H9 (cell line): ENCODE data around the gene SPR. TPM values are rescaled to one million over a fixed set of nuclear protein-coding genes. Genes with fewer than 3 reads are reported as not detected.

ENCODE experiments used
- DNase-seq: peaks from one replicate; pipeline ENCODE4 v3.0.0-alpha.2; 2017
- H2AFZ ChIP-seq: one replicate; pipeline ENCODE4 v1.6.1; 2013; ENCODE audit warnings: mild to moderate bottlenecking, low read length, control low read depth, moderate library complexity
- H2AK5ac ChIP-seq: 2 replicates; pipeline ENCODE4 v1.6.1; 2013; ENCODE audit warnings: low read length, control low read depth, mixed read lengths; ENCODE audit not compliant: insufficient read length
- H2BK120ac ChIP-seq: one replicate; pipeline ENCODE4 v1.6.1; 2013; ENCODE audit warnings: low read depth, mild to moderate bottlenecking, low read length, control low read depth, inconsistent platforms; ENCODE audit not compliant: poor library complexity, severe bottlenecking
- H2BK12ac ChIP-seq: 2 replicates; pipeline ENCODE4 v1.6.1; 2013; ENCODE audit warnings: low read length, control low read depth, mixed read lengths, low read depth; ENCODE audit not compliant: insufficient read length
- H2BK15ac ChIP-seq: 2 replicates; pipeline ENCODE4 v1.6.1; 2013; ENCODE audit warnings: low read depth, low read length, control low read depth
- H2BK20ac ChIP-seq: one replicate; pipeline ENCODE4 v1.6.1; 2013; ENCODE audit warnings: low read depth, mild to moderate bottlenecking, low read length, control low read depth, inconsistent platforms; ENCODE audit not compliant: poor library complexity, severe bottlenecking
- H2BK5ac ChIP-seq: 2 replicates; pipeline ENCODE4 v1.6.1; 2013; ENCODE audit warnings: low read length, control low read depth, mixed read lengths; ENCODE audit not compliant: insufficient read length
- H3K14ac ChIP-seq: 2 replicates; pipeline ENCODE4 v1.6.1; 2013; ENCODE audit warnings: low read length, control low read depth; ENCODE audit not compliant: insufficient read depth
- H3K18ac ChIP-seq: 2 replicates; pipeline ENCODE4 v1.6.1; 2013; ENCODE audit warnings: low read depth, mild to moderate bottlenecking, mixed read lengths, low read length, control low read depth; ENCODE audit not compliant: insufficient read length
- H3K23ac ChIP-seq: 2 replicates; pipeline ENCODE4 v1.6.1; 2013; ENCODE audit warnings: low read length, control low read depth, mixed read lengths, low read depth; ENCODE audit not compliant: insufficient read length
- H3K23me2 ChIP-seq: 2 replicates; pipeline ENCODE4 v1.6.1; 2013; ENCODE audit warnings: low read depth, mild to moderate bottlenecking, mixed read lengths, low read length, control low read depth; ENCODE audit not compliant: insufficient read length, poor library complexity, severe bottlenecking
- H3K27ac ChIP-seq: 2 replicates; pipeline ENCODE4 v1.5.1; 2013; ENCODE audit warnings: low read length, control low read depth, mixed read lengths, low read depth; ENCODE audit not compliant: insufficient read length
- H3K27me3 ChIP-seq: 2 replicates; pipeline ENCODE4 v1.6.1; 2013; ENCODE audit warnings: low read length, control low read depth, inconsistent platforms; ENCODE audit not compliant: insufficient read depth
- H3K4ac ChIP-seq: 2 replicates; pipeline ENCODE4 v1.6.1; 2013; ENCODE audit warnings: low read depth, mild to moderate bottlenecking, control low read depth, inconsistent platforms, low read length, moderate library complexity
- H3K4me1 ChIP-seq: 2 replicates; pipeline ENCODE4 v1.6.1; 2013; ENCODE audit warnings: low read length, control low read depth, inconsistent platforms; ENCODE audit not compliant: insufficient read depth
- H3K4me2 ChIP-seq: 2 replicates; pipeline ENCODE4 v1.6.1; 2013; ENCODE audit warnings: low read length, control low read depth, mixed read lengths; ENCODE audit not compliant: insufficient read length, insufficient read depth
- H3K56ac ChIP-seq: 2 replicates; pipeline ENCODE4 v1.6.1; 2013; ENCODE audit warnings: low read depth, mild to moderate bottlenecking, mixed read lengths, low read length, control low read depth; ENCODE audit not compliant: insufficient read length
- H3K79me1 ChIP-seq: 2 replicates; pipeline ENCODE4 v1.6.1; 2013; ENCODE audit warnings: low read depth, mild to moderate bottlenecking, moderate library complexity, low read length, control low read depth, inconsistent platforms; ENCODE audit not compliant: insufficient read depth, poor library complexity, severe bottlenecking
- H3K79me2 ChIP-seq: 2 replicates; pipeline ENCODE4 v1.6.1; 2013; ENCODE audit warnings: low read length, control low read depth, inconsistent platforms; ENCODE audit not compliant: insufficient read depth
- H3K9ac ChIP-seq: 2 replicates; pipeline ENCODE4 v1.6.1; 2013; ENCODE audit warnings: low read length, control low read depth, mixed read lengths; ENCODE audit not compliant: insufficient read length; ENCODE audit errors: extremely low read depth
- H3K9me3 ChIP-seq: one replicate; pipeline ENCODE4 v1.6.1; 2013; ENCODE audit warnings: low read depth, low read length, inconsistent platforms; ENCODE audit not compliant: control insufficient read depth
- H3T11ph ChIP-seq: one replicate; pipeline ENCODE4 v1.6.1; 2013; ENCODE audit warnings: mild to moderate bottlenecking, low read length, control low read depth, inconsistent platforms
- H4K20me1 ChIP-seq: one replicate; pipeline ENCODE4 v1.6.1; 2013; ENCODE audit not compliant: control insufficient read depth, insufficient read length, insufficient read depth
- H4K5ac ChIP-seq: 2 replicates; pipeline ENCODE4 v1.6.1; 2013; ENCODE audit warnings: low read depth, mild to moderate bottlenecking, mixed read lengths, low read length, control low read depth; ENCODE audit not compliant: insufficient read length
- H4K8ac ChIP-seq: replicated peaks from 2 replicates; pipeline ENCODE4 v1.6.1; 2013; ENCODE audit warnings: low read length, control low read depth, mixed read lengths, low read depth; ENCODE audit not compliant: insufficient read length
- H4K91ac ChIP-seq: 2 replicates; pipeline ENCODE4 v1.6.1; 2013; ENCODE audit warnings: low read depth, mild to moderate bottlenecking, moderate library complexity, mixed read lengths, low read length, control low read depth; ENCODE audit not compliant: insufficient read length
- H3K27ac Mint-ChIP-seq, 3 experiments: 2 replicates in 2 of 3; 3 replicates in 1 of 3; pipeline ENCODE4 v1.8.0; 2020 to 2021; ENCODE audit warnings: mixed read lengths in 3 of 3, mild to moderate bottlenecking in 1 of 3, moderate library complexity in 1 of 3
- H3K27me3 Mint-ChIP-seq: 2 replicates; pipeline ENCODE4 v1.8.0; 2021; ENCODE audit warnings: low read depth, mild to moderate bottlenecking, moderate library complexity, mixed read lengths
- H3K36me3 Mint-ChIP-seq, 3 experiments: 2 replicates in 2 of 3; 3 replicates in 1 of 3; pipeline ENCODE4 v1.8.0; 2020 to 2021; ENCODE audit warnings: low read depth in 3 of 3, mixed read lengths in 3 of 3; ENCODE audit not compliant: insufficient read depth in 1 of 3
- H3K4me1 Mint-ChIP-seq, 2 experiments: 2 replicates each; pipeline ENCODE4 v1.8.0; 2020; ENCODE audit warnings: mixed read lengths in 2 of 2
- H3K4me3 Mint-ChIP-seq, 2 experiments: 2 replicates in 1 of 2; 3 replicates in 1 of 2; pipeline ENCODE4 v1.8.0; 2020 to 2021; ENCODE audit warnings: mild to moderate bottlenecking in 2 of 2, mixed read lengths in 2 of 2, moderate library complexity in 1 of 2
- H3K9me3 Mint-ChIP-seq, 2 experiments: 2 replicates in 1 of 2; 3 replicates in 1 of 2; pipeline ENCODE4 v1.8.0; 2020; ENCODE audit warnings: mild to moderate bottlenecking in 2 of 2, mixed read lengths in 2 of 2, moderate library complexity in 1 of 2
- CTCF ChIP-seq: fragments of 200-600 bp; sonication (generic); conservative IDR thresholded peaks from 3 replicates; pipeline ENCODE4 v1.8.0; 2021; ENCODE audit warnings: antibody characterized with exemption, mild to moderate bottlenecking
- WGBS: extraction: QIAGEN DNeasy Blood & Tissue Kit; methylation state at CpG from one replicate; pipeline ENCODE4 v1.1.7; 2013; ENCODE audit warnings: missing lambda C conversion rate, low lambda C conversion rate, mixed read lengths; ENCODE audit not compliant: insufficient read length; ENCODE audit errors: extremely low coverage; 5-methylcytosine and 5-hydroxymethylcytosine counted together
- total RNA-seq: library from RNA; stranded (reverse); gene quantifications from 2 replicates; pipeline ENCODE4 v1.2.1, GENCODE V29; 2021

The SPR gene
- total RNA-seq, 1 experiment from 2014 or later = 7.3 TPM

- Mint-ChIP-seq H3K27me3 (peaks cover 76% of the 10 kb centered on the region), H3K4me1 (peaks cover 12 to 14% of the 10 kb centered on the region in 2 experiments), H3K4me3 (peak overlapping the region in 1 of 2 experiments; percentile 78; a peak in 2 of 5 replicates), H3K36me3 (no peaks in the 10 kb centered on the region; a peak in 3 of 7 replicates), H3K27ac (no peak overlapping the region; a peak in 1 of 7 replicates), H3K9me3 (no peaks in the 10 kb centered on the region; a peak in 1 of 5 replicates)
- H4K91ac ChIP-seq = no peak overlapping the region
- H2BK15ac ChIP-seq = no peak overlapping the region
- H3K4me1 ChIP-seq = peaks cover 7% of the 10 kb centered on the region; the same call in 1 of the 2 replicates
- H3K4ac ChIP-seq = no peak overlapping the region
- H4K8ac ChIP-seq = no peak overlapping the region
- H3K56ac ChIP-seq = no peak overlapping the region
- no peak overlapping the region for H3K23ac ChIP-seq
- H2BK120ac ChIP-seq = no peak overlapping the region
- no peaks in the 10 kb centered on the region for H3K79me2 ChIP-seq
- H2BK20ac ChIP-seq = no peak overlapping the region
- no peaks in the 10 kb centered on the region for H4K20me1 ChIP-seq
- H3K27ac ChIP-seq = no peak overlapping the region
- H3K9me3 ChIP-seq = no peaks in the 10 kb centered on the region
- no peak for TF ChIP-seq CTCF
- DNase-seq = no peak
- peaks cover 5% of the 10 kb centered on the region for H3K23me2 ChIP-seq
- H4K5ac ChIP-seq = no peak overlapping the region
- H3K79me1 ChIP-seq = no peaks in the 10 kb centered on the region
- H3K27me3 ChIP-seq = peaks cover 3% of the 10 kb centered on the region; the same call in 1 of the 2 replicates
- H3K18ac ChIP-seq = no peak overlapping the region
- no peak overlapping the region for H2AK5ac ChIP-seq
- no peak overlapping the region for H2BK5ac ChIP-seq
- H2AFZ ChIP-seq = no peak overlapping the region
- H3K9ac ChIP-seq = no peak overlapping the region
- no CpG with 5 or more reads among the region's 11 CpGs for WGBS
- H3K14ac ChIP-seq = no peak overlapping the region
- no peak overlapping the region for H2BK12ac ChIP-seq
- peak overlapping the region; percentile 55 for H3K4me2 ChIP-seq
- no peak overlapping the region for H3T11ph ChIP-seq
Measured at GRCh38 chr2:72888438-72889202, 1.4 kb downstream of the SPR start.
